CD4-positive, alpha-beta T cell treated with Interleukin-4 for 4 hours (primary cell): ENCODE results near the gene OSBPL6.
"Not testable (repeated sequence)": the region's sequence is repeated elsewhere in the genome, so short reads cannot be mapped to it uniquely, and the experiment has no call there.

Experiments used
- DNase-seq: peaks from one replicate; pipeline ENCODE4 v3.0.0-alpha.2; 2020

OSBPL6 gene

DNA sequence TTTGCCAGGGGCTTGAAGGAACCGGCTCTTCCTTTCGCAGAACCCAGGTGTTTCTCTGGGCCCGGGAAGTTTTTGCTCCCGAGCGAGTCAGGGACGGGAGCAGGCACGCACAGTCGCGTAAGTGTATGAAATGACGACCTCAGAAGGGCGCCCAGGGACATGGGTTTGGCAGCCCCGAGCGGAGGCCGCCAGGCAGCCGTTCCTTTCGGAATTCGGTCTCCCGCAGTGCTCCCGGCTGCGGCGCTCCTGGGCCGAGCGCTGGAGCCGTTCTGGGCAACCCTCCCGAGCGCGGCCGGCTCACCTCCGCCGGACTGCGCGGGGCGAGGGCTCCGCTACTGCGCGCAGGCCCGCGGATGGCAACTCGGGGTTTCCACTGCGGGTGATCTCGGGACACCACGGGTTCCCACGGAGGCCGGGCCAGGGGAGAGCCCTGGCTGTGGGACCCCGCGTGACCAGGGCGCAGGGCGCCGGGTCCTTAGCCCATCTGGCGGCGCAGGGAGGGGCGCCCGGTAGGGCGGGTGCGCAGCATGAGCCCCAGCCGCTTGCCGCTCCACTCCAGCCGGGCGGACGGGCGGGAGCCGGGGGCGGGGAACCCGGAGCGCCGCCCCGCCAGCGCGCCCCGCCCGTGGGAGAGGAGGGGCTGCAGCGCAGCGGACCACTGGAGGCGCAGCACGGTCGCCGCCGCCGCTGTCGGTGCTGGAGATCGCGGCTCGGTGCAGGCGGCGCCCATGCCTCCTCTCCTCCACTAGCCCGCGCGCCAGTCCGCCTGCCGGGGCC is at the start of gene OSBPL6:
Gene OSBPL6, plus strand, starts transcription at position 690 of the 777 bp plus-strand sequence. CDS start 111,673 bp downstream, outside the sequence.
- peak; percentile 17 for DNase-seq

DNA sequence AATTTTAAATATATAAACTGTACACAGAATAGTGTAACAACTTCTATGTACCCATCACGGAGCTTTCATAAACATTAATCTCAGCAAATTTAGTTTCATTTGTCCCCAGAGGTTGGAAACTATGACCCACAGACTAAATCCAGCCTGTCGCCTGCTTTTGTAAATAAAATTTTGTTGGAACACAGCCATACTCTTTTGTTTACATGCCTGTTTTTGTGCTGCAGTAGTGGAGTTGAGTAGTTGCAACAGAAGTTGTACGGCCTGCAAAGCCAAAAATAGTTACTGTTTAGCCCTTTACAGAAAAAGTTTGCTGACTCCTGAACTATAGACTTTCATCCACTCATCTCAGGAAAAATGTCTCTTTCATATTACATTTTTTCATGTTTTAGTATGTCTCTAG is 42.3 kb upstream of the OSBPL6 start:
- DNase-seq: no peak

DNA sequence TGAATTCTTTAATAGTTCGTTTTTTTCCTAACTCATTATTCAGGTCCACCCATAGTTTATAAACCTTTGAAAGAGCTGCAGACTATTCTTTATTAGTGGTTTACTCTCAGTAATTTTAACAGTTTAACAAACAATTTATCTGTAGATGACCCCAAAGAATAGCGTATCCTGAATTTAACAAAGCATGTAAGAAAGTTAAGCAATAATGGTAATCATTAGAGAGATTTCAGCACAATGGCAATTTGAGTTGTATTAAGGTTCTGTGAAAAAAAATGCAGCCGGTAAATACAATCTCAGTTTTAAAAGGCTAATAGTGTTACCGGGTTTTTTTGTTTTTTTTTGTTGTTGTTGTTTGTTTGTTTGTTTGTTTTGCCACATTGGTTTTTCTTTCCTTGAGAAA is 41.8 kb upstream of the OSBPL6 start:
- DNase-seq: no peak

DNA sequence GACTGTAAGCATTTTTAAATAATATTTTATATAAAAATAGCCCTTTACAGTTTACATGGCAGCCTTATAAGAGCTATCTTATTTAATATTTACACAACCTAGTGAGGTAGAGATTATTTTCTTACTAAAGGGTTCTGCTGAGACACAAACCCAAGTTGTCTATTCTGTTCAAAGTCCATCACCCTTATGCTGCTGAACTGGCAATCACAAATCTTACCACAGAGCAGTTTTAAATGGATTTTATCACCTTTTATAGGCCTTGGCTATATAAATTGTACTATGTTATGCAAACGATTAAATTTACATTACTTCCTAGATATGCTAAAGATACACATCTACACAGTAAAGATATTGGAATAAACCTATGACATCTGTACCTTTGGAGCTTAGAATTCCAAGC is 41.3 kb upstream of the OSBPL6 start:
- DNase-seq: no peak

DNA sequence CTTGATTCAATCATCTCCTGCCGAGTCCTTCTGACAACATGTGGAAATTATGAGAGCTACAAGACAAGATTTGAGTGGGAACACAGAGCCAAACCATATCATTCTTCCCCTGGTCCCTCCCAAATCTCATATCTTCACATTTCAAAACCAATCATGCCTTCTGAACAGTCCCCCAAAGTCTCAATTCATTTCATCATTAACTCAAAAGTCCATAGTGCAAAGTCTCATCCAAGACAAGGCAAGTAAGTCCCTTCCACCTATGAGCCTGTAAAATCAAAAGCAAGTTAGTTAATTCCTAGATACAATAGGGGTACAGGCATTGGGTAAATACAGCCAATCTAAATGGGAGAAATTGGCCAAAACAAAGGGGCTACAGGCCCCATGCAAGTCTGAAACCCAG is 40.4 kb upstream of the OSBPL6 start:
- not testable (repeated sequence) for DNase-seq

DNA sequence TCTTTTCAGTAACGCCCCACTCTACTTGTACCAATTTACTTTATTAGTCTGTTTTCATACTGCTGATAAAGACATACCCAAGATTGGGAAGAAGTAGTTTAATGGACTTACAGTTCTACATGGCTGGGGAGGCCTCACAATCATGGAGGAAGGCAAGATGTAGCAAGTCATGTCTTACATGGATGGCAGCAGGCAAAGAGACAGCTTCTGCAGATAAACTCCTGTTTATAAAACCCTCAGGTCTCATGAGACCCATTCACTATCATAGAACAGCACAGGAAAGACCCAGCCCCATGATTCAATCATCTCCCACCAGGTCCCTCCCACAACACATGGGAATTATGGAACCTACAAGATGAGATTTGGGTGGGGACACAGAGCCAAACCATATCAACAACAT is 38.8 kb upstream of the OSBPL6 start:
- no peak for DNase-seq

DNA sequence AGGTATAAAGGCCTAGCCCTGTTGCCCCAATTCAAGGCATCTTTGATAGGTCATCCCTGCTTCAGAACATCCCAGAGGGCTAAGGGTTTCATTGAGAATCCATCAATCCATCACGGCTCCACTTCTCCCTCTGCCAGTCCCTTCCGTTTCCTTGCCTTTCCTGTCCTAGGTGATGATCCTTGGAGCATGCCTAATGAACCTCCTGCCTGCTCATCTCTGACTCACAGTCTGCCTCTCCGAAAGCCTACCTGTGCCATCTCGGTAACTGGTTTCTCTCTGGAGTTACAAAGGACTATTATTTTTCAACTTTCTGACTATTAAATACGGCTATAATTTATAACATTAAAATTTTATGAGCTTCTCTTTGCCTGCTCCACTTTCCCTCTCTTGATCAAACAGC is 36.7 kb upstream of the OSBPL6 start:
- no peak for DNase-seq

DNA sequence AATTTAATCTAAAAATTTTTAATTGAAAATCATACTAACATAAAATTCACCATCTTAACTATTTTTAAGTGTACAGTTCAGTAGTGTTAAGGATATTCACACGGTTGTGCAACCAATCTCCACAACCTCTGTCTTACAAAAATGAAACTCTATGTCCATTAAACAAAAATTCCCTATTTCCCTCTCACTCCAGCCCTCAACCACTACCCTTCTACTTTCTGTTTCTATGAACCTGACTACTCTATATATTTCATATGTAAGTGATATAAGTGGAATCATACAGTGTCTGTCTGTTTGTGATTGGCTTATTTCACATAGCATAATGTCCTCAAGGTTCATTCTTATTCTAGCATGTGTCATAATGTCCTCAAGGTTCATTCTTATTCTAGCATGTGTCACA is 34.3 kb upstream of the OSBPL6 start:
- no peak for DNase-seq

DNA sequence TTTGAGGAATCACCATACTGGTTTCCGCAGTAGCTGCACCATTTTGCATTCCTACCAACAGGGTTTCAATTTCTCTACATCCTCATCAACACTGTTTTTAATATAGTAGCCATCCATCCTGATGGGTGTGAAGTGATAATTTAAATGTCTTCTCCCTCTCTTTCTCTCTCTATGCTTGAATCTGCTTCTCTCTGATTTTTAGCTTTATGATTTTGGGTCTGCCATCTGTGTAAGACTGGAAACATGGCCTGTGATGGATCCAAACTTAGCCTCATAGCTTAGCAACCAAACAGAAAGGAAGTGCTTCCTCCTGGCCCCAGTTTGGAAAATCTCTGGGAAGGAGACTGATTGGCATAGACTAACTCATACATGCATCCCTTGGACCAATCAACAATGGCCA is 33.7 kb upstream of the OSBPL6 start:
- DNase-seq: no peak

DNA sequence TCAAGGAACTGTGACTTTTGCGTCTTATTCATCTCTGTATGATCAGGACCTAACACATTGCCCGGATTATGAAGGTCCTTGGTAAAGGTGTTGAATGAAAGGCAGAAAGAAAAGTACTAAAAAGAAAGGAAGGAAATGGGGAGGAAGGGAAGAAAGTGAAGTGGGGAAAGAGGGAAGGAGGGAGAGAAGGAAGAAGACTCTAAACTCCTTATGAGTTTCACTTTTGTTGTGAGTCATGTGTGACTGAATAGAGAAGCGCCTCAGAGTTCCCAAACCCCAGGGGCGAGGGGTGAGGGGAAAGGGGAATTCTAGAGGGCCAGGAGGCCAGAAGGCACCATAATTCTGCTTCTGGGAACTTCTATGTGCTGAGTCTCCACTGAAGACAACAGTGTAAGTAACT is 30.9 kb upstream of the OSBPL6 start:
- no peak for DNase-seq

DNA sequence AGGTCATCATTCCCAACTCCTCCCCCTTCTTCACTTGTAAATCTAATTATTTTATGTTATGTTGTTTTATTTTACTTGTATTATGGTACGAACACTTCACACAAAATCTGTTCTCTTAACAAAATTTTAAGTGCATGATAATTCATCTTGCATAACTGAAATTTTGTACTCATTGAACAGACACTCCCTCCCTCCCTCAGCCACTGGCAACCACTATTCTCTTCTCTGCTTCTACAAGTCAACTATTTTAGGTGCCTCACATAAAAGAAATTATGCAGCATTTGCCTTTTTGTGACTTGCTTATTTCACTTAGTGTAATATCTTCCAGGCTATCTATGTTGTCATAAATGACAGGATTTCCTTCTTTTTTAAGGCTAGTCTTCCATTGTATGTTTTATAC is 30.4 kb upstream of the OSBPL6 start:
- no peak for DNase-seq

DNA sequence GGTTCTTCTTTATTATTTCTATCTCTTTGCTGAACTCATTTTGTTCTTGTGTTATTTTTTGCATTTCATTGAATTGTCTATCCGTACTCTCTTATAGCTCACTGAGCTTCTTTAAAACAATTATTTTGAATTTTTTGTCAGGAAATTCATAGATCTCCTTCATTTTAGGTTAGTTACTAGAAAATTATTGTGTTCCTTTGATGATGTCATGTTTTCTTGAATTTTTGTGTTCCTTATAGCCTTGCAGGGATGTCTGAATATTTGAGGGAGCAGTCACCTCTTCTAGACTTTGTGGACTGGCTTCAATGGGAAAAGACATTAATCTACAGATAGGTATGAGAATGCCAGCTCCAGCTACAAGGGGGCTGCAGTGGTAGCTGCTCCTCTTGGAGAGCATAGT is 20.7 kb upstream of the OSBPL6 start:
- DNase-seq: no peak

DNA sequence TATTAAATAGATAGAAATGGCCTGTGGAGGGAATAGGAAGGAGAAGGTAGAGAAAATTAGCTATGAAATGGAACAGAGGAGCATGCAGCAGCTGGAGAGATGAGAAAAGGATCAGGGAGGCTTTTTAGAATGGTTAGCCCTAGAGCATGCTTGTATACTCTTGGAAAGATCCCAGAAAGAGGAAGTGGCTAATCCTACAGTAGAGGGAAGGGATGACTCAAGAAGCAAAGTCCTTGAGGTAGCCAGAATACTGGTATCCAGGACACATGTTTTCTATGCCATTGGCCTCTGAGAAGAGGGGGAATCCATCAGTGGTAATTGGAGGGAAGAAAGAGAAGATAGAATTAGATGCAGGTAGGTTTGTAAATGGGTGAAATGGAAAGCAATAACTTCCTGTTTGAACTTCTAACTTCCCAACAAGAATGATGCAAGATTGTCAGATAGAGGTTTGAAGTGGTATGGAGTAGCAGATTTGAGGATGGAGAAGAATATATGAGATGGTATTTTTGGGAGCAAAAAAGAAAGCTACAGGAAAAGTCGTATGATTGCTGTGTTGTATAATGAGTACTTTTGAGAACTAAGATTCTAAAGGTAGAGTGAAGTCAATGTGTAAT is 17.1 kb upstream of the OSBPL6 start:
- no peak for DNase-seq

DNA sequence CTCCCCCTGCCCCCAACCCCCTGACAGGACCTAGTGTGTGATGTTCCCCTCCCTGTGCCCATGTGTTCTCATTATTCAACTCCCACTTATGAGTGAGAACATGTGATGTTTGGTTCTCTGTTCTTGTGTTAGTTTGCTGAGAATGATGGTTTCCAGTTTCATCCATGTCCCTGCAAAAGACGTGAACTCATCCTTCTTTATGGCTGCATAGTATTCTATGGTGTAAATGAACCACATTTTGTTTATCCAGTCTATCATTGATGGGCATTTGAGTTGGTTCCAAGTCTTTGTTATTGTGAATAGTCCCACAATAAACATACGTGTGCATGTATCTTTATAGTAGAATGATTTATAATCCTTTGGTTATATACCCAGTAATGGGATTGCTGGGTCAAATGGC is 13.7 kb upstream of the OSBPL6 start:
- not testable (repeated sequence) for DNase-seq

DNA sequence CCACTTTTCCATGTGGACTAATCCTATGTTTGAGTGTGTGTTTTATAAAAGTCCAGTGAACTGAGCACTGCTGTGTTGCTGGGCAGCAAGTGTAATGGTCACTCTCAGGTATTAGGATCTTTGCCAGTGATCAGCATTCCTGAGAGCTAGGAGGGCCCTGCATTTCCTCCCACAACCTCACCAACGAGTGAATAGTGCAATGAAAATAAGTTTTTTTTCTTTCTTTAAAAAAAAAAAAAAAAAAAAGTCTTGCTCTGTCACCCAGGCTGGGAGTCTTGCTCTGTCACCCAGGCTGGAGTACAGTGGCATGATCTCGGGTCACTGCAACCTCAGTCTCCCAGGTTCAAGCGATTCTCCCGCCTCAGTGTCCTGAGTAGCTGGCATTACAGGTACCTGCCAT is 6.5 kb upstream of the OSBPL6 start:
- DNase-seq: no peak

DNA sequence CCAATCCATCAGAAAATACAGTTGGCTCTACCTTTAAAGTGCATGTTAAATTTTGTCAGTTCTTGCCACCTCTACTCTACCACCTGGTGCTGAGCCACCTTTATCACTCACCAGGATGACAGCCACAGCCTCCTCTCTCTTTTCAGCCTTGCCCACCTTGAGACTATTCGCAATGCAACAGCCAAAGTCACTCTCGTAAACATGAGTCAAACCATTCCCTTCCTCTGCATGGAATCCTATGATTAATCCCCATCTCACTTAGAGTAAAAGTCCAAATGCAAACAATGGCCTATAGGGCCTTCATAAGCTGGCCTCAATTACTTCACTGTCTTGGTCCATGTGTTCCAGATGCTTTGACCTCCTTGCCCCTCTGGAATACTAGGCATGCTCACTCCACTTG is 5.8 kb upstream of the OSBPL6 start:
- no peak for DNase-seq

DNA sequence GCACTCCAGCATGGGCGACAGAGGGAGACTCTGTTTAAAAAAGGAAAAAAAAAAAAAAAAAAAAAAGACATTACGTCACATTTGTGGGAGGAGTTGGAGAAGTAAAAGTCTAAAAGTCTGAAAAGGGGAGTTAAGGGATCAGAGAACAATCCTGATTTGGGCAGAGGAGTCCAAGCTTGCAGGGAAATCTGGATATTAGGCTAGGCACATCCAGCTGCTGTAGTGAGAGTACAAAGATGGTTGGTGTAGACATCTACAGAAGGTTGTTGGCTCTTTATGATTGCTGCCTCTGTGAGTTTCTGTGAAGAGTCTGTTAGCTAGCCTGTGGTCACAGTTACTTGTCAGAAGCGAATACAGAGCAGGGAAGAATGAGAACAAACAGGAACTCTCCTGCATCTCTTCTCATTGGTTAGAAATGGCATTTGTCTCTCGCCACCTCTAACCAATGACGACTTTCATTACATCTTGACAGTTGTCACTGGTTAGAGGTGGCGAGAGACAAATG is 3.3 kb upstream of the OSBPL6 start:
- DNase-seq: peak; percentile 11

DNA sequence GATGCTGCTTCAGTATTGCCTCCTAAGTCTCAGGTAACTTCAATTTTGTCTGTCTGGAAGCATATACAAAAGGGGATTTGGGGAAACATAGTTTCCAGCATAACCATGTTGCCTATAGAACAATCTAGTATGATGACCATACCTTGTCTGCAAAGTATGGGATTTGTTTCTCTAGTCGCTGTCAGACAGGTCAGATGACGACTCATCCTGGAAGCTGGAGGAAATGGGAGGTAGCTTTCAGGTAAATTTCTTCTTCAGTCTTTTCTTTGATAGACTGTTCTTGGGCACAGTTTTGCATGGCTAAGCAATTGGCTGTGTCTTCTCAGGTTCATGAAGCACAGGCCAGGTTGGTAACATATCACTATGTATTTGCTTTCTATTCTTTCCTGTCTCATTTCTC is 2.8 kb upstream of the OSBPL6 start:
- no peak for DNase-seq

DNA sequence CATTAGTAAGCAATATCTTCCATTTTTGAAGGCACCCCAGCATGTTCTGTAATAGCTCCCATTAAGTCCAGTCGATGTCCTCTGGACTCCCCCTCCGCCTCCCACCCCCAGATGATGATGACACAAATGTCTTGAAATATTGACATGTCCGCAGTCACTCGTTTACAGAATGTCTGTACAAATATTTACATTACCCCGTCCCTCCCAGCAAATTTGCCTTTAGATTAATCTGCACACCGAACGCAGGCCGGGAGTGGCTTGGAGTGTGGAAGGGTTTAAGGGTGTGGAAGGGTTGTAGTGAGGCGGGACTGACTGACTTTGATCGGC is 853 bp upstream of the OSBPL6 start:
- DNase-seq: no peak

DNA sequence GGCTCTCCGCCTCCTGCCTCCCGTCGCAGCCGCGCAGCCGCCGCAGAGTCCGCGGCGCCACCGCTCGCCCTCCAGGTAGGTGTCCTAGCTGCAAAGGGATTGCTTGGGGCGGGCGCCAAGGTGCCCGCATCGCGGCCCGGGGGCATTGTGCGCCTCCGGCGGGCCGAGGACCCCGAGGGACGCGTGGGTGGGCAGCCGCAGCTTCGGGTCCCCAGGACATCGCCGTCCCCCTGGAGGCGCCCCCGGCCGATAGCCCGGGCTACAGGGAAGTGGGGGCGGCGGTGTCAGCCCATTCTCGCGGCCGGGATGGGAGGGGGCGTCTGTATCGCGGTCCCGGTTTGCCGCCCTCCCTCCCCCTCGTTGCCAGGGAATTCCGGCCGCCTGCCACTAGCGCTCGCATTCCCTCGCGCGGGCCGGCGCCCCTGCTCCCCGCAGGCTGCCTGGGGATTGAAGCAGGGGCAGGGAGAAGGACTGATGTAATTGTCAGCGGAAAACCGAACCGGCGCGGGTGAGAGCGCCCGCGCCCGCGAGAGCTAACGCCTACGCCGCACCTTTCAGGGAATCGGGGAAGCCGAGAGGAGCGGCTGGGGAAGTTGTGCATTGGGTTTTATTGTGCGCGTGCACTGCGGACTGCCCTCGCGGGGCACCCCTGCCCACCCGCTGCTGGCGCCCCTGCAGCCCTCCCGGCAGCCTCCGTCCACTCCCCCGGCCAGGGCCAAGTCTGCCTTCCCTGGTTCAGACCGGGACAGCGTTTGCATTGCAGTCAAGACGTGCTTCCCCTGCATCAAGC is 483 bp downstream of the OSBPL6 start:
- no peak for DNase-seq

DNA sequence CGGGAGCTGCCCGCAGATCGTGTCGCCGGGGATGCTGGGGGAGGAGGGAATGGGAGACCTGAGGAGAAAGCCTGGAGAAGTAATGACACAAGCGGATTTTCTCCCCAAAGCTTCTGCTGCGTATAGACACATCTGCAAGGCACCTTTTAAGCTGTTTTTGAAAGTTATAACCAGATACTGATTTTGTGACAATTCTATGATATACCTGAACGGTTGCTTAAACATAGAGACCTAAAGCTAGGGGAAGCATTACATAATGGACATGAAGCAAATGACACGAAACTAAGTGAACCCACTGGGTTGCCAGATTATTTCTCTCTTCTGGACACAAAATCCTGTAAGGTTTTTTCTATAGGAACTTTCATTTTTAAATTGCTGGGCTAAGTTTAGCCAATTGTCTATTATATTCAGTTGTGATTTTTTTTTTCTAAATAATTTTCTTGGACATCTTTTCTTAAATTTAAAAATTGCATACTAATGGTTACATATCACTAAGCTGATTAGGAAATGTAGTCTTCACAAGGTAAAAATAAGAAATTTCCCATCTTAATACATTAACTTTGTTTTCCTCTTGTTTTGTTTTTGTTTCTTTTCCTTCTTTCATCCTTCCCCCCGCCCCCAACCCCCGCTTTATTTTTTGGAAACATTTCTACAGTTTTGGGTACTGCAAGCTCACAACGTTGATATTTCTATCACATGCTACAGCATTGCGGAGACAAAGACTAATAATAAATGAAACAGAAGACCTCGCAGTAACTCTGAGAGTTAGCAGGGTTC is 1.3 kb downstream of the OSBPL6 start:
- no peak for DNase-seq

DNA sequence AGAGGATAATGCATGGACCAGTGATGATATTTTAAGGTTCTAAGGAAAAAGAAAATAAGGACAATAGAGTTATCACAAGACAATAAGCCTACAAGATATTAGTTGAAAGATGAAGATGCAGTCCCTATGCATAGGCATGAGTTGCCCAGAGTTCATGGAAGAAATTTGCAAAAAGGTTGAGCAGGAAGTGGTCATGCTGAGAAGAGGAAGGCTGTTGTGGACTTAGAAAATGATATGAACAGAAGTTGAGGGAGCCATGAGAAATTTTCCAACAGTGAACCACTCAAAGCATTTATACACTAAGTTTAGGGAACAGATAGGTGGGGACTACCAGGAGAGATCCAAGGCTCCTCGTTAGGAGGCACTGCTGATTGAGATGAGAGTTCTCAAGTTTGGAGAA is 3.5 kb downstream of the OSBPL6 start:
- DNase-seq: no peak

DNA sequence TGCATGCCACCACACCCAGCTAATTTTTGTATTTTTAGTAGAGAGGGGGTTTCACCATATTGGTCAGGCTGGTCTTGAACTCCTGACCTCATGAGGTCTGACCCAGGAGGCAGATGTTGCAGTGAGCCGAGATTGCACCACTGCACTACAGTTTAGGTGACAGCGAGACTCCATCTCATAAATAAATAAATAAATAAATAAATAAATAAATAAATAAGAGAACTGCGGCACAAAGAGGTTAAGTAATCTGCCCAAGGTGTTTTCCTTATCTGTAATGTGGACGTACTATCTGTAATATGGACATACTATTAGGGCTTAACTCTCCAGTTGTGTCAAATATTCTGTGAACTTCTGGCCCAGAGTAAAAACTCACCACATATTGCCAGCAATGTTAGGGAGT is 4.1 kb downstream of the OSBPL6 start:
- not testable (repeated sequence) for DNase-seq
